GM12872 (cell line): ENCODE results near the gene PDHX.

ENCODE experiments used
- TF ChIP-seq, protein P1 (sequence below): IDR thresholded peaks from 3 replicates; pipeline ENCODE4 v1.5.1; 2011; ENCODE audit warnings: low read depth, mild to moderate bottlenecking, low read length, moderate library complexity; ENCODE audit not compliant: insufficient read depth

PDHX gene

DNA sequence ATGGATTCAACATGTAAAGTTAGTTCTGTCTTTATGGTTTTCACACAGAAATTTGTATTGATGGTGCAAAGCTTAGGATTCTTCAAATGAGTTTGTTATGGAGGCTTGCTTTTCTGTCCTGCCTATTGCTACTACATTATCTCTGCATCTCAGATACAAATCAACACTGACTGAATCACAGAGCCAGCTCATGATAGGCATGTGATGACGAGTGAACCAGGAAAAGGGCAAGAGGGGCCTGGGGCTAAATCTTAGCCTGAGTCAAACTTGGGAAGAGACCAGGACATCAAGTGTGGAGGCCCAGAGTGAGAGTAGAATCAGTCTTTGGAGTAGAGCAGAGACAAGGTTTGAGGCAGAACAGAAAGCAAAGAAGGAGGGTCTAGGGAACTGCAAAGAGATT, 115.4 kb downstream of the PDHX start:
- TF ChIP-seq, protein P1, sequence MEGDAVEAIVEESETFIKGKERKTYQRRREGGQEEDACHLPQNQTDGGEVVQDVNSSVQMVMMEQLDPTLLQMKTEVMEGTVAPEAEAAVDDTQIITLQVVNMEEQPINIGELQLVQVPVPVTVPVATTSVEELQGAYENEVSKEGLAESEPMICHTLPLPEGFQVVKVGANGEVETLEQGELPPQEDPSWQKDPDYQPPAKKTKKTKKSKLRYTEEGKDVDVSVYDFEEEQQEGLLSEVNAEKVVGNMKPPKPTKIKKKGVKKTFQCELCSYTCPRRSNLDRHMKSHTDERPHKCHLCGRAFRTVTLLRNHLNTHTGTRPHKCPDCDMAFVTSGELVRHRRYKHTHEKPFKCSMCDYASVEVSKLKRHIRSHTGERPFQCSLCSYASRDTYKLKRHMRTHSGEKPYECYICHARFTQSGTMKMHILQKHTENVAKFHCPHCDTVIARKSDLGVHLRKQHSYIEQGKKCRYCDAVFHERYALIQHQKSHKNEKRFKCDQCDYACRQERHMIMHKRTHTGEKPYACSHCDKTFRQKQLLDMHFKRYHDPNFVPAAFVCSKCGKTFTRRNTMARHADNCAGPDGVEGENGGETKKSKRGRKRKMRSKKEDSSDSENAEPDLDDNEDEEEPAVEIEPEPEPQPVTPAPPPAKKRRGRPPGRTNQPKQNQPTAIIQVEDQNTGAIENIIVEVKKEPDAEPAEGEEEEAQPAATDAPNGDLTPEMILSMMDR, result no peak

DNA sequence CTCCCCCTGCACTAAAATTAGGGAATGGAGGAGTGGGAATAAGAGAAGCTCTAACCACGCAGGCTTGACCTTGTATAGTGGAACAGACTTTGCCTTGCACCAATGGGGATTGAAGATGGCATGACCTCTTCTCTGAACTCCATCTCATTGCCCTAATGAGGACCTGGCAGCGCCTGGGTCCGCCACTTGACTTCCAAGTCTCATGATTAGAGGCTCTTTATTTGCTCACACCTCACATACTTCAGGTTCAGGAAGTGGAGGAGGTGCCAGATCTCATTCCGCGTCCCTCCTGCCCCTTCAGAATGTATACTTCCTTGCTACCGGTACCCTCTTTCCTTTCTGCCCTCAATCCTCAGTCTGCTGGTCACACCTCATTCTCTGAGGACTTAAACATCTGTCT, 116.6 kb downstream of the PDHX start:
- TF ChIP-seq, protein P1, result no peak

DNA sequence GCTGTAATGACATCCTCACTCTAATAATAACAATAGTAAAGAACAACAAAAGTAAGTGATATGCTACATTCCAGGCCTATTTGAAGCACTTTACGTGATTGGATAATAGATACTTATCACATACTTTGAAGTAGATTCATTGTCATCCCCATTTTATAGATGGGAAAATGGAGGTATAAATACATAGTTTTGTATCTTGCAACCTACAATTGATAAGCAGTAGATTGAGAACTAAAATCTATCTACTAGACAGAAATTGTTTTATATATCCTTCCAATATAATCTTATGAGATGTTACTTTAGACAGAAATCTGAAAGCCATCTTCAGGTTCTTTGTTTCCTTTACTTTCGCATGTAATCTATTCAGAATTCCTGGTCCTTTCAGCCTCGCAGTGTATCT, 118.0 kb downstream of the PDHX start:
- TF ChIP-seq, protein P1, result no peak

DNA sequence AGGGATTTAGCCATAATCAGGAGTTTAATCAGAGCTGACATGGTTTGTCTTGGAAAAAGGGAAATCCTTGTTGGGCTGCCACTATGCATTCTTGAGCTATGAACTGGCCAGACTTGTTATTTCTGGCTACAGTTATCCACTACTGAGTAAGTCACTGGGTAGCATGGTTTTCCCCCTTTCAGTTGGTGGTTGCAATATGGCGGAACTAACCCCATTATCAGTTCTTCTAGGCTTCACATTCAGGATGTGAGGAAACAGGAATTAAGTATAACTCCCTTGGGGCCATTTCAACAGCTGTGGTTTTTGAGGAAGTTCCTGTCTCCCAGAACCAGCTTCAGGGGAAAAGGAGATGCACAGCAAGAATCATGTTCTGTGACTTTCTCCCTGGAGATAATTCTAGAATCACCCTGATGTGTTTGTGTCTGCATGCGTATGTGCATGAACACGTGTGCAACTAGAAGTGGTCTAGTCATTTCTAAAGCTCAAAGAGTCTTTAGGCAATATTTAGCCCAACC, 119.5 kb downstream of the PDHX start:
- TF ChIP-seq, protein P1, result no peak

DNA sequence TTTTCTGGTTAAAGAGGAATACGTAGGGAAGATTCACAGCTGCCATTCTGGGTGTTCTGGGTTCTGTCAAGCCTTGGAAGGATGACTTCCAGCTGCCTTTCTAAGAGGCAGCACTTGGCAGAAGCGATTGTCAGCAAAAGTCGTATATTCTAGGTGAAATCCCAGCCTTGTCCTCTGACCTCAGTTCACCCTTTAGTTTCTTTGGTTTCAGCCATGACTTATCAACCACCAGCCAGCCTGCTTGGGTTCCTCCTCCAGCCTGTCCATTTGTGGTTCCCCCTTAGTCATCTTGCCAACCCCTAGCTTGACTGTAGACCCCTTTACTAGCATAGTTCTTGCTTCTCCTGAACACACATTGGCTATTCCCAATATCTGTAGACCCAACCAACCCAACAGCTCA, 120.2 kb downstream of the PDHX start:
- TF ChIP-seq, protein P1, result no peak

DNA sequence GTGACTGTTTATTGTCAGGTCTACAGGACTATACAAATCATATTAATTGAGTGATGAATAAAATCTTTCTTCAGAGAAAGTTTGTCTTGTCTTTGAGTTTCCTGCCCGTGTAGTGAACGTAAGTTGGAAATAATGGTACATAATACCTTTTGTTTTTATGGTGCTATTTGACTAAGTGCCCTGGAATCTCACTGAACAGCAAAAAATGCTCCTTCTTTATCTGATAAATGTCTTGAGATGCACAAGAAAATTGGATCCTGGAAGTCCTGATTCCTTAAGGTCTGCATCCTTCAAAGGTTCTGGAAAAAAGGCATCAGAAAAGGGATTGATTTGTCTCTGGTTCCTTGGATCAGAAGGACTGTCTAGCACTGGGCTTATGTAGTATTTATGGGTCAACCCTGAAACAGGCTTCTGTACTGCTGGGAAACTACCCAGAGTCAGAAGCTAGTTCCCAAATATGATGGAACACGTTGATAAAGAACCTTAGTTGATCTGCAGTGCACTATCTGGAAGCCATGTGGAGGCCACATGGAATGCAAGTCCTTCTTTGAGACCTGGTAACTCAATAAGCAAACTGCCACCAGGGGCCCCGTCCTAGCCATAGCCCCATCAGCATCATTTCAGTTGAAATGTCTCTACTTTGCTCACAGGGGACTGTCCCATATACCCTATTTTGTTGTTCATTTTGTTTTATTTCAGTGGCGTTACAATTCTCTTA, 122.0 kb downstream of the PDHX start:
- TF ChIP-seq, protein P1, result 0 out of 3 replicates have a peak, but pooled peaks have one; percentile 12

DNA sequence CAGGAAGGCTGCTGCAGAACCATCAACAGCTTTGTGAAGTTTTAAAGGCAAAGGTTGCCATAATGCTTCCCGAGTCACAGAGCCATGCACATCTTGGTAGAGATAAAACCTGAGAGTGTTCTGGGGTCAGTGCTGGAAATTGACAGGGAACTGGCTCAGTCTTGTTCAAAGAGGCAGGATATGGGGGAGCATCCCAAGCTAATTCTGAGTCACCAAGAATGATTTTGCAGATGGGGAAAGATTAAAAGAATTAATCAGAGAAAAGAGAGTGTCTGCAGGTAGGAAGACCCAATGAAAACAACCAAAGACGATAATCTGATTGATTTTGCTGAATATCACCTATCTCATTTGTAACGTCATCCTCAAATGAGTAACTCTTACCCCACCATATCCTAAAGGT, 122.7 kb downstream of the PDHX start:
- TF ChIP-seq, protein P1, result no peak
